ENCODE results near the gene POU4F3.

DNA sequence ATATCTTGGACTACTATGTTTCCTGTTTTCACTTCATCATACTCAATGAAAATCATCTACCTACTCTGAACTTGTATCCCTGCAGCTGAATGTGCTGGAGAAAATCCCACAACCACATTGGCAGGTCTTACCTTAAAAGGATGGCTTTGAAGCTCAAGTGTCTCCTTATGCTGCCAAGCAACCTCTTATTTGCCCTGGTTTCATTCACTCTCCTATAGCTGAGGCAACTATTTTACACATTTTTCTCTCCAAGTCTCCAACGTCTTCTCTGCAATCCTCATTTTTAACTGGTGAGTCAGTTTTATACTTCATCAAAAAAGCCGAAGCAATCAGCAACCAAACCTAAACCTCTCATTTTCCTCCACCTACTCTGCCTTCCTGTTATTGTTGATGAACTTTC lies 49.7 kb downstream of the POU4F3 start:
- TF ChIP-seq, protein P1, sequence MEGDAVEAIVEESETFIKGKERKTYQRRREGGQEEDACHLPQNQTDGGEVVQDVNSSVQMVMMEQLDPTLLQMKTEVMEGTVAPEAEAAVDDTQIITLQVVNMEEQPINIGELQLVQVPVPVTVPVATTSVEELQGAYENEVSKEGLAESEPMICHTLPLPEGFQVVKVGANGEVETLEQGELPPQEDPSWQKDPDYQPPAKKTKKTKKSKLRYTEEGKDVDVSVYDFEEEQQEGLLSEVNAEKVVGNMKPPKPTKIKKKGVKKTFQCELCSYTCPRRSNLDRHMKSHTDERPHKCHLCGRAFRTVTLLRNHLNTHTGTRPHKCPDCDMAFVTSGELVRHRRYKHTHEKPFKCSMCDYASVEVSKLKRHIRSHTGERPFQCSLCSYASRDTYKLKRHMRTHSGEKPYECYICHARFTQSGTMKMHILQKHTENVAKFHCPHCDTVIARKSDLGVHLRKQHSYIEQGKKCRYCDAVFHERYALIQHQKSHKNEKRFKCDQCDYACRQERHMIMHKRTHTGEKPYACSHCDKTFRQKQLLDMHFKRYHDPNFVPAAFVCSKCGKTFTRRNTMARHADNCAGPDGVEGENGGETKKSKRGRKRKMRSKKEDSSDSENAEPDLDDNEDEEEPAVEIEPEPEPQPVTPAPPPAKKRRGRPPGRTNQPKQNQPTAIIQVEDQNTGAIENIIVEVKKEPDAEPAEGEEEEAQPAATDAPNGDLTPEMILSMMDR (IDR thresholded peaks at IDR 0.05), result no peak
- TF ChIP-seq POLR2A (IDR thresholded peaks at IDR 0.05), result no peak
